Breast epithelium (tissue), 3 donors: ENCODE measurements around the gene SIAH1.

Experiments
- CTCF ChIP-seq, 3 donors: fragments of 450-650 bp; IDR thresholded peaks; one replicate each; pipeline ENCODE4 v1.5.1; 2016 to 2017; ENCODE audit warnings: antibody characterized with exemption in 3 of 3, mild to moderate bottlenecking in 3 of 3, moderate library complexity in 3 of 3
- POLR2A ChIP-seq: fragments of 450-650 bp; IDR thresholded peaks from one replicate; pipeline ENCODE4 v1.6.1; 2016; ENCODE audit warnings: antibody characterized with exemption, mild to moderate bottlenecking, moderate library complexity
- POLR2AphosphoS5 ChIP-seq, 3 donors: sonication (generic); formaldehyde crosslinking; IDR thresholded peaks; one replicate each; pipeline ENCODE4 v1.6.1; 2017; ENCODE audit warnings: antibody characterized with exemption in 3 of 3

- TF ChIP-seq POLR2A, result no peak
- no peak for TF ChIP-seq CTCF (IDR thresholded peaks at IDR 0.05)
- TF ChIP-seq POLR2AphosphoS5 (IDR thresholded peaks at IDR 0.05), result no peak
Observed at GRCh38 chr16:48340054-48340453, 45.2 kb downstream of the SIAH1 start.
